Right atrium auricular region (tissue), 2 donors: Measurements from ENCODE around the gene DLL4. TPM values are rescaled to one million over a fixed set of nuclear protein-coding genes. Genes with fewer than 3 reads are reported as not detected.
A peak's percentile ranks its signal among the peaks of the same experiment; 100 is the strongest.

ENCODE experiments used
- DNase-seq: peaks from one replicate; pipeline ENCODE4 v3.0.0-alpha.2; 2019; ENCODE audit warnings: low spot score
- H3K27ac ChIP-seq, 2 donors: fragments of 200-600 bp; sonication (generic); 1 replicate in 1 of 2; 2 replicates in 1 of 2; pipeline ENCODE4 v1.5.1; 2016 to 2019
- H3K27me3 ChIP-seq, 2 donors: fragments of 200-600 bp; sonication (generic); one replicate each; pipeline versions ENCODE4 v1.5.1 to v1.6.0; 2017 to 2019
- H3K36me3 ChIP-seq: fragments of 200-600 bp; sonication (generic); one replicate; pipeline ENCODE4 v1.5.1; 2016
- H3K4me1 ChIP-seq, 2 donors: fragments of 200-600 bp; sonication (generic); one replicate each; pipeline versions ENCODE4 v1.5.1 to v1.6.0; 2017 to 2019
- H3K4me3 ChIP-seq, 2 donors: fragments of 200-600 bp; sonication (generic); 1 replicate in 1 of 2; 2 replicates in 1 of 2; pipeline ENCODE4 v1.5.1; 2017 to 2019; ENCODE audit warnings: mild to moderate bottlenecking in 1 of 2, moderate library complexity in 1 of 2
- H3K9me3 ChIP-seq, 2 donors: fragments of 200-600 bp; sonication (generic); one replicate each; pipeline ENCODE4 v1.5.1; 2019
- total RNA-seq, 2 donors: library from RNA; depleted of rRNA; stranded (reverse); fragments of >200 nt; gene quantifications; one replicate each; pipeline ENCODE4 v1.1.0, GENCODE V29; 2016
- TF ChIP-seq, protein P1 (sequence below), 2 donors: fragments of 200-600 bp; sonication (generic); IDR thresholded peaks; one replicate each; pipeline ENCODE4 v1.5.1; 2019; ENCODE audit warnings: antibody characterized with exemption in 2 of 2

The DLL4 gene
- total RNA-seq, 2 donors from 2014 or later = 7.5 to 9.8 TPM

DNA sequence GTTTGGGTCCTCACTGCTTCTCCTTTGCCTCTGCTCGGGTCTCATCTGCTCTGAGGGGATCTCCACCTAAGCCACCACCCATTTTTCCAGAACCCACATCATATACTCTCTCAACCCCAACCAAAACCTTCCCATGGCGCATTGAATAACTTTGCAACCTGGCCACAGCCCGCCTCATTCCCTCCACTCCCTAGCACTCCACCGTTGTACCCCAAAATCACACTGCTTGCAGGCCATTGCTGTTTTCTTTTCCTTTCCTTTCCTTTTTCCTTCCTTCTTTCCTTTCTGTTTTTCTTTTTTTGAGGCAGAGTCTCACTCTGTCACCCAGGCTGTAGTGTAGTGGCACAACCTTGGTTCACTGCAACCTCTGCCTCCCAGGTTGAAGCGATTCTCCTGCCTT, 38.0 kb upstream of the DLL4 start:
- Histone ChIP-seq H3K27ac (no peak overlapping the region), H3K9me3 (no peaks in the 10 kb centered on the region), H3K4me3 (no peak overlapping the region), H3K27me3 (no peaks in the 10 kb centered on the region), H3K4me1 (peaks cover 0 to 19% of the 10 kb centered on the region in 2 donors), H3K36me3 (peaks cover 4% of the 10 kb centered on the region)
- DNase-seq = no peak
- TF ChIP-seq, protein P1, sequence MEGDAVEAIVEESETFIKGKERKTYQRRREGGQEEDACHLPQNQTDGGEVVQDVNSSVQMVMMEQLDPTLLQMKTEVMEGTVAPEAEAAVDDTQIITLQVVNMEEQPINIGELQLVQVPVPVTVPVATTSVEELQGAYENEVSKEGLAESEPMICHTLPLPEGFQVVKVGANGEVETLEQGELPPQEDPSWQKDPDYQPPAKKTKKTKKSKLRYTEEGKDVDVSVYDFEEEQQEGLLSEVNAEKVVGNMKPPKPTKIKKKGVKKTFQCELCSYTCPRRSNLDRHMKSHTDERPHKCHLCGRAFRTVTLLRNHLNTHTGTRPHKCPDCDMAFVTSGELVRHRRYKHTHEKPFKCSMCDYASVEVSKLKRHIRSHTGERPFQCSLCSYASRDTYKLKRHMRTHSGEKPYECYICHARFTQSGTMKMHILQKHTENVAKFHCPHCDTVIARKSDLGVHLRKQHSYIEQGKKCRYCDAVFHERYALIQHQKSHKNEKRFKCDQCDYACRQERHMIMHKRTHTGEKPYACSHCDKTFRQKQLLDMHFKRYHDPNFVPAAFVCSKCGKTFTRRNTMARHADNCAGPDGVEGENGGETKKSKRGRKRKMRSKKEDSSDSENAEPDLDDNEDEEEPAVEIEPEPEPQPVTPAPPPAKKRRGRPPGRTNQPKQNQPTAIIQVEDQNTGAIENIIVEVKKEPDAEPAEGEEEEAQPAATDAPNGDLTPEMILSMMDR (IDR thresholded peaks at IDR 0.05) = no peak

DNA sequence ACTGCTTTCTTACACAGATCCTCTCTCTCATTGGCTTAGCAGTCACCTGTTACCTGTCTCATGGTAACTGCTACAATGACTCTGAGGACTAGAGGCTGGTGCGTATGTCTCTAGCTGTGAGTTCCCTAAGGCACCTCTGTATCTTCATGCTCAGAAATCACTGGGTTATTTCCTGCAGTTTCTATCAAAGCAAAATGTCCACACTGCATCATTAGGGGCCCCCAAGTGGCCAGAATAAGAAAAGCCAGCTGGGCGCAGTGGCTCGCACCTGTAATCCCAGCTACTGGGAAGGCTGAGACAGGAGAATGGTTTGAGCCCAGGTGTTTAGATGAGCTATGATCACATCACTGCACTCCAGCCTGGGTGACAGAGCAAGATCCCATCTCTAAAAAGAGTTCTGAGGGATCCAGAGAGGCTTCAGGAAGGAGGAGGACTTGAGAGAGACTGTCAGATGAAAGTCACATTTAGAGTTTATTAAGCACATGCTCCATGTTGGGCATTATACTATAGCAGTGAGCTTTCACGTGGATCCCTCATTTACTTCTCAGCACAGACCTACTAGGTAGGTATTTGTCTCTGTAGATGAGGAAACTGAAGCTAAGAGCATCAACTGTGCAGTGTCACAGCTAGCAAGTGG, 37.2 kb upstream of the DLL4 start:
- H3K9me3 ChIP-seq = no peaks in the 10 kb centered on the region
- TF ChIP-seq, protein P1 (IDR thresholded peaks at IDR 0.05) = peak; percentile 46 to 68
- H3K4me1 ChIP-seq = peaks cover 0 to 19% of the 10 kb centered on the region in 2 donors
- peaks cover 9% of the 10 kb centered on the region for H3K36me3 ChIP-seq
- H3K27ac ChIP-seq = no peak overlapping the region
- no peak overlapping the region for H3K4me3 ChIP-seq
- no peak for DNase-seq
- H3K27me3 ChIP-seq = no peaks in the 10 kb centered on the region

DNA sequence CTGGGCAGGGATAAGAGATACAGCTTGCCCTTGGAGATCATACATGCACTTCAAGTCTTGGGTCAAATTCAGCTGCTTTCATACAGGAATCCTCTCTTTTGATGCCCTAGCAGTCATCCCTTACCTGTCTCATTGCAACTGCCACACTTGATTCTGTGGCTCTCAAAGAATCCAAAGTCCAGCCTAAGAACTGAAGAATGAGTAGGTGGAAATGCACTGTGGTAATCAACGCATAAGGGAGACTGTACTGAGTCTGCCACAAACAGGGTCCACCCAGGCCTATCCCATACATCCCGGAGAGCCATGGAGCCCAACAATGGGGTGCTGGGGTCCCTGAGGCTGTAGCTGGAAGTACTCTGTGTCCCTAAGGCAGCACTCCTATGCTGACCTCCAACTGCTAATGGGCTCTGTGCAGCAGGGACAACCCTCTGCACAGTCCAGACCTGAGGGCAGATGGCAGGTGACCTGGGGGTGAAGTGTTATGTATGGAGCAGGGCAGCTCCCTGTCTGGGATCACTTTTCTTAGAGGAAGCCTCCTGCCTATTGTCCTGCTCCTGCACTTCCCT, 36.6 kb upstream of the DLL4 start:
- TF ChIP-seq, protein P1 (IDR thresholded peaks at IDR 0.05) = no peak
- H3K4me3 ChIP-seq = no peak overlapping the region
- DNase-seq = no peak
- peaks cover 12% of the 10 kb centered on the region for H3K36me3 ChIP-seq
- H3K4me1 ChIP-seq = peaks cover 0 to 19% of the 10 kb centered on the region in 2 donors
- no peaks in the 10 kb centered on the region for H3K9me3 ChIP-seq
- H3K27me3 ChIP-seq = no peaks in the 10 kb centered on the region
- no peak overlapping the region for H3K27ac ChIP-seq

DNA sequence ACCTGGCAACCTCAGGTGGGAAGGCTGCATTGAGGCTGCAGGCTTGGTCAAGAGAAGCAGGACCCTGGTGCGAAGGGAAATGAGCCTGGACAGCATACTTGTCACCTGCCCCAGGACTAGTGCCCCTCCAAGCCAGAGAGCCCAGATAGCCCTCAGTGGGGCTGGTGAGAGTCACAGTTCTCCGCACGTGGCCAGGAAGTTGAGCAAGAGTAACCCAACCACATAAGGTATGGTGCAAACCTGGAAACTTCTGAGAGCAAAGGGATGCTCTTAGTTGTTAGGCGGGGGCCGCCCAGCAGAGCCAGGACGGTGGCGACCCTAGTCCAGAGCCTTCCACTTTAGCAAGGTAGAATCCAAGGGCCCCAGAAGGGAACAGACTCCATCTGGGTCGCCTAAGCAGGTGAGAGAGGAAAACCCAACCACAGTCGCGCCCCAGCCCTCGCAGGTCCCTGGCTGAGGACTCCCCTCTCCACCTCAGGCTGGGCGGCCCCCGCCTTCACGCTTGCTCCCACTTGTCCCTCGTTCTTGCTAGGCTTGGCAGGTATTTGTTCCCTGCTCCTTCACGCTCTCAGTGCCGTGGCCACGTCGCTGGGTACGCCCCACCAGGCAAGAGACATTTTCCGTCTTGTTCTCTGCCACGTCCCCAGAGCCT, 36.0 kb upstream of the DLL4 start:
- Histone ChIP-seq H3K27ac (peak overlapping the region; percentile 84 to 98), H3K9me3 (no peaks in the 10 kb centered on the region), H3K4me1 (peaks cover 0 to 19% of the 10 kb centered on the region in 2 donors), H3K36me3 (peaks cover 15% of the 10 kb centered on the region), H3K27me3 (no peaks in the 10 kb centered on the region), H3K4me3 (no peak overlapping the region)
- TF ChIP-seq, protein P1 (IDR thresholded peaks at IDR 0.05) = no peak
- no peak for DNase-seq

DNA sequence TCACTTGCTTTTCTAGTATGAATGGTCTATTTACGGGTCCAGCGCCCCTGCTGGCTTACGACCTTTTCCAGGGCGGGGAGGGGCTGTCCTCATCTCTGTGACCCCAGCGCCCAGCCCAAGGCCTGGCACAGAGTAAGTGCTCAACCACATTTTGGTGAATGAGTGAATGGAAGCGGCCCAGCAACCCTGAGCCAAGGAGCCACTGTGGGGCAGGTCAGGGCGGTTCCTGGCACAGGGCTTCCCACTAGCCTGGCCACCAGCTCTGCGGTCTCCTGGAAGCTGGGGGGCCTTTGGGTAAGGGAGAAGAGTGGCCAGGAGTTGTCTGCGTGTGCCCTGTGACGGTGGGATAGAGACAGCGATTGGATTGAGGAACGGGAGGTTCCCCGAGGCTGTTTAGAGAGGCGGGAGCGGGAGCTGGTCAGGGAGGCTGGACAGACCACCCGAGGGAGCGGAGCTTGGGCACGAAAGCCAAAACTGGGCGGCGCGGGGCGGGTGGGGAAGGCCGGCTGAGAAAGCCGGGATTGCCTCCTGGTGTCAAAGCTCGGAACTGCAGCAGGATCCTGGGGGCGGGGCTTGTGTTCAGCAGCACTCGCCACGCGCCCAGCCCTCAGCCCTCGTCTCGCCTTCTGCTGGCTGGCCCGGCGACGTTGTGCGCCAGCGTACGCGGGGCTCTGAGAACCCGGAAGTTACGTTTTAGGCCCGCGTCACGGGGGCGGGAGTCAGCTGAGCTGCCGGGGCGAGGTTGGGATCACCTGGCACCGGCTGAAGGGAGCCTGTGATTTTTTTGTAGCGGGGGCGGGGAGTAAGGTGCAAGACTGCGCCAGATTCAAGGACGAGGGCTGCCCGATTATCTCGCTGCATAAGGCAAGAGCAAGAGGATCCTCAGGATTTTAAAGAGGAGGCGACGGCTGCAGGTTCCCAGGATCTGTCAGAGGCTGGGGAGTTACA, 35.1 kb upstream of the DLL4 start, which contains the start of gene VPS18:
TSS of gene VPS18 (plus strand) at position 718 of the 948 bp plus-strand sequence. CDS start 319 bp downstream, outside the sequence.
- Histone ChIP-seq H3K27ac (peak within 1 kb of the TSS; percentile 88 to 98), H3K27me3 (no peaks in the 10 kb centered on the region), H3K9me3 (no peaks in the 10 kb centered on the region), H3K4me1 (peaks cover 0 to 19% of the 10 kb centered on the region in 2 donors), H3K4me3 (peak within 1 kb of the TSS; percentile 64 to 91), H3K36me3 (peaks cover 23% of the 10 kb centered on the region)
- TF ChIP-seq, protein P1 (IDR thresholded peaks at IDR 0.05) = peak; percentile 92 to 97
- peak; percentile 99 for DNase-seq
